Measurements from ENCODE around the gene HSD17B1.

DNA sequence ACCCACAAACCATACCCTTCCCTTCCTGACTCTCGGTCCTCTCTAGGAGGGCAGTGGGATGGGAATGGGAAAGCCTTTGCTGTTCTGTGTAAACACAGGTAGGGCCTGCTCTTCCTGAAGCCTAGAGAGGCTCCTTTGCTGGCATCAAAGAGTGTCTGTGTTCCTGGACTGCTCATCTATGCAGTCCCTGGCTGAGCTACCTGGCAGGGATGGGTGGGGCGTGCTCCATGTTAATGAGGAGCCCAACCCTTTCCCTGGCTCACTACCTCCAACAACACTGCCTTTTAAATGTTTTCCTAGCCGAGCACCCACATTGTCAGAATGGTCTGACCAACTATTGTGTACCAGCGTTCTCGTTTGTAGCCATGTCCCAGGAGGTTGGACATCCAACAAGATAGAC lies 43.3 kb upstream of the HSD17B1 start:
- TF ChIP-seq, protein P1, sequence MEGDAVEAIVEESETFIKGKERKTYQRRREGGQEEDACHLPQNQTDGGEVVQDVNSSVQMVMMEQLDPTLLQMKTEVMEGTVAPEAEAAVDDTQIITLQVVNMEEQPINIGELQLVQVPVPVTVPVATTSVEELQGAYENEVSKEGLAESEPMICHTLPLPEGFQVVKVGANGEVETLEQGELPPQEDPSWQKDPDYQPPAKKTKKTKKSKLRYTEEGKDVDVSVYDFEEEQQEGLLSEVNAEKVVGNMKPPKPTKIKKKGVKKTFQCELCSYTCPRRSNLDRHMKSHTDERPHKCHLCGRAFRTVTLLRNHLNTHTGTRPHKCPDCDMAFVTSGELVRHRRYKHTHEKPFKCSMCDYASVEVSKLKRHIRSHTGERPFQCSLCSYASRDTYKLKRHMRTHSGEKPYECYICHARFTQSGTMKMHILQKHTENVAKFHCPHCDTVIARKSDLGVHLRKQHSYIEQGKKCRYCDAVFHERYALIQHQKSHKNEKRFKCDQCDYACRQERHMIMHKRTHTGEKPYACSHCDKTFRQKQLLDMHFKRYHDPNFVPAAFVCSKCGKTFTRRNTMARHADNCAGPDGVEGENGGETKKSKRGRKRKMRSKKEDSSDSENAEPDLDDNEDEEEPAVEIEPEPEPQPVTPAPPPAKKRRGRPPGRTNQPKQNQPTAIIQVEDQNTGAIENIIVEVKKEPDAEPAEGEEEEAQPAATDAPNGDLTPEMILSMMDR (IDR thresholded peaks at IDR 0.05; ENCODE audit: insufficient read depth, low read length, poor library complexity, severe bottlenecking) = no peak
- TF ChIP-seq EZH2phosphoT487 (conservative IDR thresholded peaks at IDR 0.05; ENCODE audit: low read length) = no peak
